CD4-positive, alpha-beta T cell treated with Interleukin-12 subunit alpha and Interleukin-12 subunit beta, for 1 hour (primary cell): Measurements from ENCODE around the gene CHIT1.

Source experiments
- DNase-seq: peaks from one replicate; pipeline ENCODE4 v3.0.0-alpha.2; 2020

The CHIT1 gene

DNA sequence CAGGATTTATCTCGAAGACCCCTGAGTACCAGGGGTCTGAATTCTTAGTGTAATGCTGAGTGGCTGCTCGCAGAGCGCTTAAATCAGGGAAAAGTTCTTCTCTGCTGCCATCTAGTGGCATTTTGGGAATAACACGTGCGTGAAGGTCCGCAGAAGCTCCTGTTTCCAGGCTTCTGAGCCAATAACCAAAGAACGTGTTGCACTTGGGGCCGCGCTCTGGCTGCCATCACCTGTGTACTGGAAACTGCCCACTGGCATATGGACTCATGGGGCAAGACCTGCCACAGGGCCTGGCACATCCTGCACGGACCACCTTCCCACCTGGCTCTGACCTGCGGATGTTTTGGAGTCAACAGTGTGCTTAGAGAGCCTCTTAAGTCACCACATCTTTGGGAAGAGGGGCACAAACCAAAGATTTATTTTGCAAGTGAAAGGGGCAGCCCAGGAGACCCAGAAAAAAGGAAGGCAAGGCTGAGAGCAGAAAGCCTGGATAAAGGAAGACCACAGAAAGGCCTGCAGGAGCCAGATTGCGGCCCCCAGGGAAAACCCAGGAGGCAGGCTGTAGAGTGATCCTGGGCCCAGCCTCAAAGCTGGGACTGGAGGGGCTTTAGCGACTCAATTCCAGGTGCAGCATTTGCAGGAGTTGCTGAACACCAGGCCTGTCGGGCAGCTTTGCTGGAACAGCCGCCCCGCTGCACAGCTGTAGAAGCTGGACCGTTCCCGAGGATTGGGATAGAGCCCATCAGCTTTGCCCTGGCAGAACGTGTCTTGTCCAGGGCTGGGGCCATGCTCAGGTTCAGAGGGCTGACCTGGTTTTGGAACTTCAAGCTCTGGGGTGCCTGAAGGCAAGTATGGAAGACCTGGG lies 13.0 kb downstream of the CHIT1 start:
- peak; percentile 63 for DNase-seq

DNA sequence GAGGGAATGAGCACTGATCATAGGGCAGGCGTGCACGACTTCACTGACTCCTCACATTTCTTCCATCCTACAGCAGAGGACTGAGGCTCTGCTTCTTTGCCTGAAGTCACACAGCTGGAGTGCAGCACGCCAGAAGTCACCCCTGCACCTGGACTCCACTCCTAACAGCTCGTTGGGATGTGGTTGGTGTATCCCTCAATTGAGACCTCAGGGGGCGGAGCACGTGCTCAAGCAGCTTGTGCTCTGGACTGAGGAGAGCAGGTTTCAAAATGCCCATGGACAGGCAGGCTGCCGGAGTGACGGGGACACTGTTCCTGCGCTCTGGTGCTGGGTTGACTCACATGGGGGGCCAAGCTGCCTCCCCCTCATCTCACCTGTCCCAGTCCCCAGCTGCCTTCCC lies 13.9 kb downstream of the CHIT1 start:
- DNase-seq, result no peak

DNA sequence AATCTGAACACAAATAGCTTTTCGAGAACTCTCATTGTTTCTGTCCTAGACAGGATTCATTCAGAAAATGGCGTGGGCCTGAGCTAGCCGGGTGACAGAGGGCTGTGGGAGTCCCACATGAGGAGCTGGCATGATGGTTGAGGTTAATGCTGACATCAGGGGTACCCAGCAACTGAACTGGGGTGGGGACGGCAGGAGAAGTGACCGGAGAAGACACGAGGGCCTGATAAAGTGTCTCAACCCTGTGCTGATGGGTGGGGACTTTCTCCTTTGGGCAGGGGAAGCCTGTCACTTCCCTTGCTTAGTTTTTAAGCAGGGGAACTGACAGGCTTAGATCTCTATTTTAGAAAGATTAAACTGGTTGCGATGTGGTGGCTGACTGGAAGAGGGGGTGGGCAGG lies 14.6 kb downstream of the CHIT1 start:
- no peak for DNase-seq

DNA sequence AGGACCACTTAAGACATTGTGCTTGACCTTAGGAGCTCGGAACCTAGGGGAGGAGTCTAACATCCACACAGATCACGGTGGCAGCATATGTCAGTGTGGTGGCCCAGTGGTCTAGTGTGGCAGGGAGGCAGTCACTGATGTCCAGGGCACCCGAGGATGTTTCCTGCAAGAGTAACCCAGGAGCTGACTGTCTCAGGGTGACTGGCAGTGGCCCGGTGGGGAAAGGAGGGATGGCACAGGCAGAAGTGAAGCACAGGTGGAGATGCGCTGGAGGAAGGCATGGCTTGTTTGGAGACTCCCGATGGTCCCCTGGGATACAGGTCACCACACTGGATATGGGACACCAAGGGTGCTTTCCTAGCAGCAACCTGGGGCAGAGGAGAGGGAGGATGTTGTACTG lies 16.3 kb downstream of the CHIT1 start:
- no peak for DNase-seq

DNA sequence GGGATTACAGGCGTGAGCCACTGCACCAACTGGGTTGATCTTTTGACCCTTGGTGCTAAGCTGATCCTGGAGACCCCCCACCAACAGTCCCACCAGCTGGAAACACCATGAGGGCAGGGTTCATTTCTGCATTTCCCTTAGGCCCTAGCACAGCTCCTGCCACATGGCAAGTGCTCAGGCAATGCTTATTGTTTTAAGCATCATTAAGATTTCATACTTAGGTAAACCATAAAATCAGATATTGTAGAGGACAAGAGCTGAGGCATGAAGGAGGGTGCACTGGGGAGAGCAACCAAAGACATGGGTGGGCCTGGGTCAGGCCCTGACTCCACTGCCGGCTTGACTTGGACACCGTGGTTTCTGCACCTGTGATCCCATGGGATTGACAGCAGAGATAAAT lies 17.7 kb downstream of the CHIT1 start:
- no peak for DNase-seq

DNA sequence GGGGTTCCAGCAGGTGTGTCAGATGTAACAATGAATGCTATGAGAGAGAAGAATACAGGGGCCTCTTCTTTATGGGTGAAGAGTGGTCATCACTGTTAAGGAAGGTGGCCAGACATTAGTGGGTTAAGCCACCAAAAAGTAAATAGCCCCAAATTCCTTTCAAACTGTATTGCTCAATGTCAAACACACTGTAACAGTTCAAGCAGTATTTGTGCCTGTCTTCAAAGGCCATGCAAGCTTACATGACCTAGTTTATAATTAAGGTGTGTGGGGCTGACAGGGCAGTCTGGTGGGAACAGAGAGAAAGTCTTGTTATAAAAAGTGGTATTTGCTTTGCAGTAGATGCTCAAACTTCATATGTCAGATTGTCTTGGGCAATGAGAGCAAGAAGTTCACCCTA lies 18.5 kb downstream of the CHIT1 start:
- DNase-seq, result no peak

DNA sequence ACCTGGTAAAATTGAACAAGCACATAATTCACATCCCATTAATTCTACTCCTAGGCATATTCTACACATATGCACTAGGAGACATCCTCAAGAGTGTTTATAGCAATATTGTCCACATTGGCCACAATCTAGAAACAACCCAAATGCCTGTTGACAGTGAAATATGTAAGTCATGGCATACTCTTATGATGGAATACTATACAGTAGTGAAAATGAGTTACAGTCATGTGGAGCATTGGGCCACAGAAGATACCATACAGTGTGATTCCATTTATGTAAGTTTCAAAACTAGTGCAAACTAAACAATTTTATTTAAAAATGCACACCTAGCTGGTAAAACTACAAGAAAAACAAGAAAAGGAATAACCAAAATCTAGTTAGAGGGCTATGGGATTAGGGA lies 19.1 kb downstream of the CHIT1 start:
- DNase-seq, result no peak

DNA sequence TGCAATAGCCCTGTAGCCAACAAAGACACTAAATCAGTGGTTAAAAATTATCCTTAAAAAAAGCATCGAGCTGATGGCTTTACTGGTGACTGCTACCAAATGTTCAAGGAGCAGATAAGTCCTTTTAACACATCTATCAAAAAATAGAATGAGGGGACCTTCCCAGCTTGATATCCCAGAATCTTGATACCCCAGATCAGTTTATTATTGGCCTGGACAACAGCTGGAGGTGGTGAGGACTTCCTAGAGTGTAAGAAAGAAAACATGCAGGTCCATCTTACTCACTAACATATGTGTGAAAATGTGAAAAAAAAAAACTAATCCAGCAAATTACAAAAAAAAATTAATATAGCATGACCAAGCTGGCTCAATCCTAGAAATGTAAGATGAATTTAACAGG lies 21.3 kb downstream of the CHIT1 start:
- DNase-seq, result no peak

DNA sequence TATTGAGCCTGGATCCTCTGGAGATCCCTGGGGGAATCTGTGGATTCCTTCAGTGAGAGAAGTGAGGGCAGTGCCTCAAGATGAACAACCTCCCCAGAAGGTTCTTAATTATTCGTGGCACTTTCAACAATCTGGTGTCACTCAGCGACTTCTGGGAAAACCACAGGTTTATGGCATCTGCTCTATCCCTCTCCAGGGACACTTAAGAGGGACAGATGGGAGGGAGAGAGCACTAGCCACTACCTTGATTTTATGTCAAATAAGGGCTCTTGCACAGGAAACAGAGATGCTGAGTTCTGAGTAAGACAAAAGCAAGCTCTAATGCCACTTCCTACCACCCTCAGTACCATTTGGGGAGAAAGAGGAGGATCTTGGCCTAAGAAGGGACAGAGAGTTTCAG lies 21.7 kb downstream of the CHIT1 start:
- no peak for DNase-seq

DNA sequence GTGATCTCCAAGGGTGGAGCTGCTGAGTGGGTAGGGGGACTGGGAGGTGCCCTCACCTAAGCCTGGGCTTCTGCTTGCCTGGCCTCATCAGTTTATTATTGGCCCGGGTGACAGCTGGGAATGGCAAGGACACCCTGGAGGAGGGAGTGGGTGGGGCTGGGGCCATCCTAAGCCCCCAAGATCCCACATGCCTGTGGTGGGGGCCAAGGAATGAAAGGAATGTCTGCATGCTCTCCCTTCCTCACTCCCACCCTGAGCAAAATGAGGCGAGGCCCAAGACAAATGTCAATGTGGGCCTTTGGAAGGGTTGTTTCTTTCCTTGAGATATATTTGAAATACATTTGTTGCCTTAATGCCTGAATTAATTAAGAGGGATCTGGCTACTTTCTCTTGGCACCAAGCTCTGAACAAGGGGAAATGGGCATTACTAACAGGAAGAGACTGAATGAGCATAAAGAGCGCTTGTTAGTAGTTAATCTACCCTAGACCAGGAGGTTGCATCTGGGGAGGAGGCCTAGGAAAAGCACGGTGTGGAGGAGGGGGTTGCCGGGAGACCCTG lies 23.3 kb downstream of the CHIT1 start:
- no peak for DNase-seq

DNA sequence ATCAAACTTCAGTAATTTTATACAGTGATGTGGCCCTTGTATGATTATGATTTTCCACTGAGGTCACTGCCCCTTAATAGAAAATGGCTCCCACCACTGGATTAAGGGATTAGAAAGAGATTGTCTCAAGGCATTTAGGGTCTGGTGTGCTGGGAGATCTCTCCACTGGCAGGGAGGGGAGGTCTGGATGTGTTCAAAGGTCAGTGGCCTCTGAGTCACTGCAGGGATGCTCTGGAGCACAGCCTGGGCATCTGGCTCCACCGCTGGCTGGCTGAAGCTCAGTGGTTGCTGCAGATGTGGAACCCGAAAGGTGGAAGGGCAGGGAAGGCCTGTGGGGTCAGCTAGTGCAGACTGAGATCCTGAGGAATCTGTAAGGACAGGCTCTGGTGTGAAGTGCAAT lies 24.7 kb downstream of the CHIT1 start:
- DNase-seq, result no peak

DNA sequence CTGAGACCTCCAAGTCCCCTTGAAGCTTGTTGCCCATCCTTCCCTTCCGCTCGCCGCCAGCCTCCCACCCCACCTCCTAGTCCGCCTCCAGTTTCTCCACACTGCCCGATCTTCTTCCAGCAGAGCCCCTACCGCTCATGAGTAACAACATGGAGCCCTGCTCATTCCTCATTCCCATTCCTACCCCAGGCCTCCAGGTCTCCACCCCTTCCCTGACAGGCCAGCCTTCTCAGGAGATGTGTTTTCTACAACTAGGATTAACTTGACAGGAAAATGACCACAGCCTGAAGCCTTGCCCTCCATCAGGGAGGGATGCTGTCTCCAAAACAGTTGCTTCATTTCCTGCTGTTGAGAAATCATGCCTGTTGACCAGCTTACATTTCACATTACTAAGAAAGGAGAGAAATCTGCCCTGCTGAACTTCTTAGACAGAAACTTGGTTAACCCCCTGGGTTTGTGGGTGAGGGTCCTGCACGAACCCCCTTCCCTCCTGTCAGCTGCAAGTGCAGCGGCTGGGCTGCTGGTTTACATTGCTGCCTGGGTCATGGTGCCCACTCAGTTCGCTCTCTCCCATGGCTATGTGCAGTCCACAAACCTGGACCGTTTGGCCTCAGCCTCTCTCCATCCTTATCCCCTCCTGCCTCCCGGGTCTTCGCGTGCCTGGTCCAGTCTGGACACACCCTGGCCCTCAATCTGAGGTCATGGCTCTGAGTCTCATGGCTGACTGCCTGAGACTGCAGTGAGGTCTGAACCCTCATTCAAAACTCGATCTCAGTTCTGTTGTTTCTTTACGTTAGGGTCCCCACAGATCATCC lies 26.8 kb downstream of the CHIT1 start:
- no peak for DNase-seq

DNA sequence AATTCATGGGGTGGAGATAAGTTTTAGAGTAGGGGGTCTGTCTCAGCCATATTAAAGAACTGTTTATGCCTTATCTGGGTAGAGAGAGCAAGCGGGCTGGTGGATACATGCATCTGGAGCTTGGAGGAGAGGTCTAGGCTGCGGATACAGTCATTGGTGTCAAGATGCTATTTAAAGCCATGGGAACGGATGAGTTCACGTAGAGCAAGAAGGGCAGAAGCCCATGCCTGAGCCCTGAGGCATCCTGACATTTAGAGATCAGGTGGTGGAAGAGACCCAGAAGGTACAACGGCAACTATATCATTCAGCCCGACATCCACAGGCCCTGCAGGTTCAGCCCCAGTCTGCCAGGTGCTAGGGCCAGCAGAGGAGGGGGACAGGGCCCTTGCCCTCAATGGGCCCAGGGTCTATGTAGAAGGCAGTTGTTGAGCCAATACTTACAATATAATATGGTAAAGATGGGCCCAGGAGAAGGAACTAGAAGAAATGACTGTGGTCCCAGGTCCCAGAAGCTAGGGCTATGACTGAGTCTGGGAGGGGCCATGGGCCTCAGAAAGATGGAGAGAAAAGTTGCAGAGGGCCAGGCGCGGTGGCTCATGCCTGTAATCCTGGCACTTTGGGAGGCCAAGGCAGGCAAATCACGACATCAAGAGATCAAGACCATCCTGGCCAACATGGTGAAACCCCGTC lies 27.8 kb downstream of the CHIT1 start:
- no peak for DNase-seq

DNA sequence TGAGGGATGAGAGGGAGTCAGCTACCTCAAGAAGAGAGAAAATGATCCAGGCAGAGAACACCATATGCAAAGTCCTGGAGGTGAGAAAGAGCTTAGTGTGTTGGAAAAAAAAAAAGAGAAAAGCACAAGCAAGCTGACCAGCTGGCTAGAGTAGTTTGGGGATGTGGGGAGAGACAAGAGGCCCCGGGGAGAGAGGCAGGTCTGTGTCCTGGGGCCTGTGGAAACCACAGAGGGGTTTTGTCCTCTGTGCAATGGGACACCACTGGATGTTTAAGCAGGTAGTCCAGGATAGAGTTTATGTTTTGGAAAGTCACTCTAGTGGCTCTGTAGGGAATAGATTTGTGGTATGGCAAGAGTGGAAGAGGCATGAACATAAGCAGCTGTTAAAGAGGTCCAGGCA lies 28.6 kb downstream of the CHIT1 start:
- no peak for DNase-seq

DNA sequence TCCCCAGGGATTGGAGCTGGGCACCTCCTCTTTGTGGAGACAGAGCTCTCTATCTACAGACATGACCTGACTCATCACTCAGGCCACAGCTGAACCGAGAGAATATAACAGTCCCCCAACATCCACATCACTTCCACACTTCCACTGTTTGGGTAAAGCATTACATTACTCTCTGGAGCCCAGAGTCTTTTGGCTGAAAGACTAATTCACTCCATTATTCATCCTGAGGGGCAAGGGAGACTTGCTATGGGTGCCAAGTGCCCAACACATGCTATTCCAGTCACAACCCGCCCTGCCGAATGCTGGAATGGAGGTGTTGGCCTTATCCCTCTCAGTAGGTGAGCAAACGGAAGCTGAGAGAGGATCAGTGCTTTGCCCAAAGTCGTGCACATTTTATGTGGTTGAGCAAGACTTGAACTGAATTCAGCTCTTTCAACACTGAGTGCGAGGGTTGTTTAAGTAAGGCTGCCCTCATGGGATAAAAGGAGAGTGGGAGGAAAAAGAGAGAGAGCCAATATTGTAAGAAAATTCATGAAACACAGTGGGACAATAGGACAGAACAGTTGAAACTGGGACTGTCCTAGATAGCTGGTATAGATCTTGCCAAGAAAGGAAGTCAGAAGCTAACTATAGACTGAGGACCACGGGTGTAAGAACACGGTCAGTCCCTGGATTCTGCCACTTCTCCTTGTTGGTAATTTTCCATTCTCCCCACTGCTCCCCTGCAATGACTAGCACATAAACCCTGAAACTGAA lies 29.5 kb downstream of the CHIT1 start:
- no peak for DNase-seq

DNA sequence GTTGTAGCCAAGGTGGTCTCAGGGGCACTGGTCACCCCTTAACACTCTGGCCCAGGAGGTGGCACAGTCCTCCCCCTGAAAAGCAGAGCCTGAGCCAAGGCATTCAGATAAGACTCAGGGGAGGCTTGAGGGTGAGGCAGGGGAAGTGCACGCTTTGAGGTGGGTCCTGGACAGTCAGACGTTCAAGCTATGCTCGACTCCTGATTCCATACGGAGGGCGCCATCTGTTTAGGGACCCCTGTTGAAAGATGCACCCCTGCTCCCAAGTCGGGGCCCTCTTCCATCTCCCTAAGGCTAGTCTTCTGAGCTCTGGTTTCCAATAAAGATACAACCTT lies 30.0 kb downstream of the CHIT1 start:
- no peak for DNase-seq

DNA sequence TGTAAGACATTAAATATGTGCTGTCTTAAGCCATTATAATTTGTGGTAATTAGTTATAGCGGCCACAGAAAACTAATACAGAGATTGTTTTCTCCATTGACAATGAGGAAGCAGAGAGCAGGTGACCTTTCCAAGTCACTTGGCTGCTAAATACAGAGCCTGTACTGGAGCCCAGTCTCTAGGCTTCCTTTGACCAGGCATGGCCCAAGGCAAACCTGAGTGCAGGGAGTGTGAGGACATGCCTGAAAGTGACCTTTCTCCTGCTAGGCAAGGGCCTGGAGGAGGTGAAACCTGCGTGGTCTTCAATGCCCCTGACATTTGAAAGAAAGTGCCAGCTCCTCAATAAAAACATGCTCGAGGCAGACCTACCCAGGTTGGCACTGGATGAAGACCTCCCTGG lies 30.5 kb downstream of the CHIT1 start:
- DNase-seq, result no peak

DNA sequence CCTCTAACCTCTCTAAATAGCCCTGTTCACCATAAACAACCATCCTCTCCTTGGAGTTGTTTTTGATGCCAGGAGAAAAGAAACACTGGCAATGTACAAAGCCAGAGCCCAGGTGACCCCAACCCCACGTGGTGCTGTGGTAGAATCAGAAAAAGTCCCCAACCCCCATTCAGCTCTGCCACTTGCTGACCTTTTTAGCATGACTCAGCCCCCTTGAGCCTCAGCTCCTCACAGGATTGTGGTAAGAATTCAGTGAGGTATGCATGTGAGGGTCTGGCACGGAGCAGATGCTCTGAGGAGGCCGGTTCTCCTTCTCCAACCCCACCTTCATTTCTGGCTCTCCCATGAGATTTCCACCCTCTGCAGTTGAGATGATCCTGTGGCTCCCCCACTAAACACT lies 31.8 kb downstream of the CHIT1 start:
- no peak for DNase-seq

DNA sequence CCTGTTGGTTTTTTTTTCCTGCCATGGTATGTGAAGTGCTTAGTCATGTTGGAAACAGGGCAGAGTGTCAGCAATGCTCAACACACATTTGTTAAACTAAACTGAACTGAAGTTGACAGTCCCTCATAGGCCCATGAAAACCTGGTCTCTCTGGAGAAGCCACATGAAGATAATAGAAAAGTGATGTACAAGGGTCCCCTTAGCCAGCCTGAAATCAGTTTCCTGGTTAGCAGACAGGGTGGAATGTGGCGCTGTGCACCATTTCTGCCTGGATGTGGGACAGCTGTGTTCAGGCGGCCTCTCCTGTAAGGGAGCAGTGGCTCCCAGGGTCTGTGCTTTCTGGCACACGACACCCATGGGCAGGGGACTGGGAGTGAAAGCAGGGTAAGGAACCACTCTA lies 33.1 kb downstream of the CHIT1 start:
- DNase-seq, result no peak

DNA sequence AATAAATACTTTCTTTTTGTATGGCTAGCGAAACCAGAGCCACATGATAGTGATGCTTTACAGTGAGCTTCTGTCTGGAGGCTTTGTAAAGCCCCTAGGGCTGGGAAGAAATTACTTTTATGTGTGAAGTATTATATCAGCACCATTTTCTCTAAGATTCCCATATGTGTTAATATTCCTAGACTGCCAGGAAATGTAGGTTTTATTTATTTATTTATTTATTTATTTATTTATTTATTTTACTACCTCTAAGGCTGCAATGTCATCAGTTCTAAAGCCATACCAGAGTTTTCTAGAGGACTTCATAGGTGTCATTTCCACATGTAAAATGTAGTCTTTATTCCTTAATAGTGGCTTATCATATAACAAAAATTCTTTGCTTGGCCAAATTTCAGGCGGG lies 38.5 kb downstream of the CHIT1 start:
- DNase-seq, result no peak

DNA sequence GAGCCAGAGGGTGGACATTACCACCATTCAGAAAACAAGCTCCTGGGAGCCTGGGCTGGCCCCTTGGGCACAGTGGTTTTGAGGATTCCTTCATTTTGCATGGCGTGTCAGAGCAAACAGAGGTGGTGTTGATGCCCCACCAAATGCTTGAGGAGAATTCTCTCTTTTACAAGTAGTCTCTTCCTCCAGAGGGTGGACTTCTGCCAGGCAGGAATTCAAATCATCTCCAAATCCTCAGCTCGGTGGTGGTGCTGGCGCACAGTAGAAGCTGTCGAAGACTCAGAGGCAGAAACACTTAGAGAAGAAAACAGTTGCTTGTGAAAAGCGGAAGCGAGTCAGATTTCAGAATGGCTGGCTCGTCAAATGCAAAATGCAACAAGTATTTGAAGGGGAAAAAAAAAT lies 39.5 kb downstream of the CHIT1 start:
- DNase-seq, result no peak

DNA sequence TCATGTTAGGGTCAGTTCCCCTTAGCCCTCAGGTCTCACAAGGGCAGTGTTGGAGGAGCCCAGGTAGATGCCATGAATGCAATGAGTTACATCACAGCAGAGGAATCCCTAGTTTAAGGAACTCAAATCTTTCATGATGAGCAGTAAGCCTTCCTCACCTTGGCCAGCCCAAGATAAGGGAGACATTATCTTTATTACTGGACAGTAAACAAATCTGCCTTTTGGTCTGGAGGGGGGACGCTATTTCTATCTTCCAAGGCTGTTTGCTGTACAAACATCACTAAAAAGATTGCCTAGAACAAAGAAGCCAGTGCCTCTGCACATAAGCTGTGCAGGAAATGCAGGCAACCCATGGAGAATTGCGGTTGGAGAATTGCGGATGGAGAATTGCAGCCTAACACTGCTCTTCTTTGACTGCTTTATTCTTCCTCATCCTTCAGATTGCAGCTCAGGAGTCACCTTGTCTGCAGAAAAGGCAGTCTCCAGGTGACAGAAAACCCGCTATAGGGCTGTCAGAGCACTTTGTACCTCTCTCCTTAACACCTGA lies 40.7 kb downstream of the CHIT1 start:
- DNase-seq, result no peak
